ENCODE measurements around the gene BPIFB1. TPM values are rescaled to one million over a fixed set of nuclear protein-coding genes. Genes with fewer than 3 reads are reported as not detected.

The BPIFB1 gene
- total RNA-seq, 4 donors from 2014 or later: 0.58 to 128 TPM; not detected in 2

DNA sequence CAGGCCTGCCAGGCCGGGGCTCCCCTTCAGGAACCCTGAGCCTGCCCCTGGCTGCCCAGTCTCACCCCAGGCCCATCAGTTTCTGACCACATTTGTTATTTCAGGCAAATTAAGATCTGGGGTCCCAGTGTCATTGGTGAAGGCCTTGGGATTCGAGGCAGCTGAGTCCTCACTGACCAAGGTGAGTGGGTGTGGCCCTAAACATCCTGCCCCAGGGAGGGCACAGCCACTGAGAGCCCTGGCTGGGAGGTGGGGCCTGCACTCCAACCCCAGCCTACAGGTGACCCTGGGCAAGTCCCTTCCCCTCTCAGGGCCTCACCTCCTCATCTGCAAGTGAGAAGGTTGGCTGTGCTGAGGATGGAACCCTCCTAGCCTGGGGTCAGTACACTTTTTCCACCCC is 23.8 kb downstream of the BPIFB1 start:
- H3K9me3 ChIP-seq: no peaks in the 10 kb centered on the region
- H3K27ac ChIP-seq: no peak overlapping the region
- no peak for TF ChIP-seq POLR2AphosphoS5 (IDR thresholded peaks at IDR 0.05)
- no peak for TF ChIP-seq EP300 (IDR thresholded peaks at IDR 0.05)
- TF ChIP-seq, protein P1, sequence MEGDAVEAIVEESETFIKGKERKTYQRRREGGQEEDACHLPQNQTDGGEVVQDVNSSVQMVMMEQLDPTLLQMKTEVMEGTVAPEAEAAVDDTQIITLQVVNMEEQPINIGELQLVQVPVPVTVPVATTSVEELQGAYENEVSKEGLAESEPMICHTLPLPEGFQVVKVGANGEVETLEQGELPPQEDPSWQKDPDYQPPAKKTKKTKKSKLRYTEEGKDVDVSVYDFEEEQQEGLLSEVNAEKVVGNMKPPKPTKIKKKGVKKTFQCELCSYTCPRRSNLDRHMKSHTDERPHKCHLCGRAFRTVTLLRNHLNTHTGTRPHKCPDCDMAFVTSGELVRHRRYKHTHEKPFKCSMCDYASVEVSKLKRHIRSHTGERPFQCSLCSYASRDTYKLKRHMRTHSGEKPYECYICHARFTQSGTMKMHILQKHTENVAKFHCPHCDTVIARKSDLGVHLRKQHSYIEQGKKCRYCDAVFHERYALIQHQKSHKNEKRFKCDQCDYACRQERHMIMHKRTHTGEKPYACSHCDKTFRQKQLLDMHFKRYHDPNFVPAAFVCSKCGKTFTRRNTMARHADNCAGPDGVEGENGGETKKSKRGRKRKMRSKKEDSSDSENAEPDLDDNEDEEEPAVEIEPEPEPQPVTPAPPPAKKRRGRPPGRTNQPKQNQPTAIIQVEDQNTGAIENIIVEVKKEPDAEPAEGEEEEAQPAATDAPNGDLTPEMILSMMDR (IDR thresholded peaks at IDR 0.05): no peak
- TF ChIP-seq POLR2A (IDR thresholded peaks at IDR 0.05): no peak
- no peak for ATAC-seq
- 60% methylated on average over 1 of the region's 2 CpGs; no CpG with 5 or more reads in 1 of the 2 donors for WGBS, 2 donors (ENCODE audit: low coverage in 1 of 2)
- no peak overlapping the region for H3K4me3 ChIP-seq
- H3K4me1 ChIP-seq: no peaks in the 10 kb centered on the region
- no peaks in the 10 kb centered on the region for H3K36me3 ChIP-seq
- H3K27me3 ChIP-seq: peaks cover 22% of the 10 kb centered on the region

DNA sequence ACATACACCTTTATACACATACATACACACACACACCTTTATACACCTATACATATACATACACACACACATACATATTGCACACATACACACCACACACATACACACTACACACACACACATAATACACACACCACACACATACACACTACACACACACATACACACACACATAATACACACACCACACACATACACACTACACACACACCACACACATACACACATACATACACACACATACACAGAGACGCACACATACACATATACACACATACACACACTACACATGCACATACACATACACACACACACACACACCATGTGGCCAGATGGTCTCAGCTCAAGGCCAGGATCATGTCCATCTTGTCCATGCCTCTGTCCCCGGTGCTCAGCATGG is 25.7 kb downstream of the BPIFB1 start:
- peaks cover 16% of the 10 kb centered on the region for H3K27me3 ChIP-seq
- WGBS, 2 donors (ENCODE audit: low coverage in 1 of 2): no CpG with 5 or more reads among the region's 2 CpGs
- no peaks in the 10 kb centered on the region for H3K4me1 ChIP-seq
- no peak overlapping the region for H3K4me3 ChIP-seq
- no peaks in the 10 kb centered on the region for H3K9me3 ChIP-seq
- no peak overlapping the region for H3K27ac ChIP-seq
- H3K36me3 ChIP-seq: no peaks in the 10 kb centered on the region
- TF ChIP-seq EP300 (IDR thresholded peaks at IDR 0.05): no peak
- TF ChIP-seq POLR2AphosphoS5 (IDR thresholded peaks at IDR 0.05): no peak
- TF ChIP-seq, protein P1 (IDR thresholded peaks at IDR 0.05): no peak
- TF ChIP-seq POLR2A (IDR thresholded peaks at IDR 0.05): no peak
- no peak for ATAC-seq

DNA sequence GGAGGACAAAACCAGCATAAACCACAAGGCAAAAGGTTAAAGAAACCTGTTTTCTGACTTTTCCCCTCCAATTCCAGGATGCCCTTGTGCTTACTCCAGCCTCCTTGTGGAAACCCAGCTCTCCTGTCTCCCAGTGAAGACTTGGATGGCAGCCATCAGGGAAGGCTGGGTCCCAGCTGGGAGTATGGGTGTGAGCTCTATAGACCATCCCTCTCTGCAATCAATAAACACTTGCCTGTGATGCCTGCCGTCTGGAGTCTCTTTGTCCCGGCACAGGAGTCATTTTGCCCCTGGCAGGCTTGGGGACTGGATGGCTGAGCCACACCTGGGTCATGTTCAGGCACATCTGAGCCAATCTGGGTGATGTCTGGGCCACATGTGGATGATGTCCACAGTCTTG is 26.6 kb downstream of the BPIFB1 start:
- H3K27ac ChIP-seq: no peak overlapping the region
- no peaks in the 10 kb centered on the region for H3K9me3 ChIP-seq
- no peak for ATAC-seq
- TF ChIP-seq, protein P1 (IDR thresholded peaks at IDR 0.05): no peak
- TF ChIP-seq POLR2AphosphoS5 (IDR thresholded peaks at IDR 0.05): no peak
- TF ChIP-seq POLR2A (IDR thresholded peaks at IDR 0.05): no peak
- TF ChIP-seq EP300 (IDR thresholded peaks at IDR 0.05): no peak
- peaks cover 9% of the 10 kb centered on the region for H3K27me3 ChIP-seq
- no peaks in the 10 kb centered on the region for H3K36me3 ChIP-seq
- no peak overlapping the region for H3K4me3 ChIP-seq
- H3K4me1 ChIP-seq: no peaks in the 10 kb centered on the region
- WGBS, 2 donors (ENCODE audit: low coverage in 1 of 2): no CpG with 5 or more reads among the region's 2 CpGs

DNA sequence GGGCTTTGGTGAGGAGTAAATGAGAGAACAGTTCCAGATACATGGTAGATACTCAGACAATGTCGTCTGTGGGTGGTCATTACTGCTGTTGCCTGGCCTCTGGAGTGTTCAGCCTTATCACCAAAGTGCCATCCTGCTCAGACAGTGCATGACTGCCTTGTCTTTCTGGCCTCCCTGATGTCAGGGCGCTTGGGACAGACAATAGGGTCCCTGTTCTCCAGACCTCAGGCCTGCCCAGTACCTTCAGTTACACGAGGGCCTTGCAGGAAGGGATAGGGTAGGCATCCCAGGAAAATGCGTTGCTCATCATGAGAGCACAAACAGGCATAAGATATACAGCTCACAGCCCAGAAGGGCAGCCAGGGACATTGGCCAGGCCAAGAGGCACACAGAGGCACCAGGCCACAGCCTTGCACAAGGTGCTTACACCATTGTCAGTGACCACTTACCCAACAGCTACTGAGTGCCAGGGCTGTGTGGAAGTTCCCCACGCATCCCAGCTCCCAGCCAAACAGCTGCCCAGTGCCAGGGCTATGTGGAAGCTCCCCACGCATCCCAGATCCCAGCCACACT is 27.4 kb downstream of the BPIFB1 start:
- Histone ChIP-seq H3K9me3 (no peaks in the 10 kb centered on the region), H3K27me3 (peaks cover 14% of the 10 kb centered on the region), H3K36me3 (no peaks in the 10 kb centered on the region), H3K4me1 (no peaks in the 10 kb centered on the region), H3K27ac (no peak overlapping the region), H3K4me3 (no peak overlapping the region)
- no peak for ATAC-seq
- 77 to 95% methylated on average over 2 to 3 of the region's 6 CpGs for whole genome bisulfite sequencing, 2 donors (ENCODE audit: low coverage in 1 of 2)
- TF ChIP-seq, protein P1 (IDR thresholded peaks at IDR 0.05): no peak
- no peak for TF ChIP-seq EP300 (IDR thresholded peaks at IDR 0.05)
- TF ChIP-seq POLR2A (IDR thresholded peaks at IDR 0.05): no peak
- TF ChIP-seq POLR2AphosphoS5 (IDR thresholded peaks at IDR 0.05): no peak

DNA sequence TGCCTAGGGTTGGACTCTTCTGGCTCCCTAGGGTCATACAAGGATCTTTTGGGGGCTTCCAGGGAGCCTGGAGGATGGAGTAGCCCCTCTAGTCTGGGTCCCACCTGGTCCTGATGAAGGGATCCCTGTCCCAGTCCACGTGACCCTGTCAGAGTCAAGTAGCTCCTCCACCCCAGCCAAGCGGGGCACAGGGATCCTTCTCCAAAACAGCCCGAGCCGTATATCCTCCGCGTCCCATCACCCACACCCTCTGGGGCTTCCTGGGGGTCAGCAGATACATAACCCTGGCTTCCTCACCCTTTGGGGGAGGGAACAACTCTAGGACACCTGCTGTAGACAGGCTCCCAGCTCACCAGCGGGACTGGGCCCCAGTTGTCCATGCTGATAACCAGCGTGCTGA is 28.0 kb downstream of the BPIFB1 start:
- Histone ChIP-seq H3K36me3 (no peaks in the 10 kb centered on the region), H3K9me3 (no peaks in the 10 kb centered on the region), H3K4me3 (no peak overlapping the region), H3K27ac (no peak overlapping the region), H3K27me3 (peaks cover 14% of the 10 kb centered on the region), H3K4me1 (no peaks in the 10 kb centered on the region)
- 67% methylated on average over 1 to 4 of the region's 8 CpGs for WGBS, 2 donors (ENCODE audit: low coverage in 1 of 2)
- TF ChIP-seq, protein P1 (IDR thresholded peaks at IDR 0.05): no peak
- no peak for TF ChIP-seq POLR2AphosphoS5 (IDR thresholded peaks at IDR 0.05)
- no peak for TF ChIP-seq EP300 (IDR thresholded peaks at IDR 0.05)
- TF ChIP-seq POLR2A (IDR thresholded peaks at IDR 0.05): no peak
- ATAC-seq: no peak
